ENCODE measurements around the gene TMTC1.
"Not testable (repeated sequence)": the region's sequence is repeated elsewhere in the genome, so short reads cannot be mapped to it uniquely, and the experiment has no call there.

Gene TMTC1

DNA sequence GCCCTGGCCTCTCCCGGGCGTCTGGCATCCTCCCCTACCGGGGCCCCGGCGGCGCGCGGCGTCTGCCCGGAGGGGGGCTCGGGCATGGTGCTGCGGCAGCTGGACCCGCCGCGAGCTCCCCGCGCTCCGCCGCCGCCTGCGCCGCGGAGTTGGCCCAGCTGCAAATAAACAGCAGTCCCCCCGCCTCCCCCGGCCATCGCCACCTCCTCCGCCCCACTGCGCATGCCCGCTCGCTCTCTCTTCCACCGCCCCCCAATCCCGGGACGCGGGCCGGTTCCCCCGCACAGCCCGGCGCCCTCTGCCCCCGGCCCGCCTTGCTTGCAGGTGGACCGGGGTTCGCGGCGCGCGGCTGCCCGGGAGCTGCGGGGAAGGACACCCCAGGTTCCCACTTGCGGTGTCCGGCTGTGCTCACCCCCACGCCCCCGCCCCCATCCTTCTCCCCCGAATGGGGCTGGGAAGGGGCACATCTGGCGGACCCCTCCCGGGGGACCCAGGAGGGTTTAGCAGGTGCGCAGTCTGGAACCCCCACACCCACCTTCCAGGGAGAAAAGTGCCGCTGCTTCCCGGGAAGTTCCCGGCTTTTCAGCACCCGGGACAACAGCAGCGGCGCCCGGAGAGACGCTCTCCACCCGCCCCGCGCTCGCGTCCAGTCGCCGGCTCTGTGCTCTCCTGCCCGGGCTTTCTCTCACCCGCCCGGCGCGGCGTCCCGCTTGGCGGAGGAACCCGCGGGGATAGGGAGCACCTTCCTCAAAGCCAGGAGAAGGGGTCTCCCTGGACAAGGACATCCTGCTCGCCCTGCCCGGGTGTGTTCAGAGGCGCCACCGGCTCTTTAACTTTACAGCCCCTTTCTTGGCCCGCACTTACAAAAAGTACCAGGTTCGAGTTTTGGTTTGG, at the start of gene TMTC1:
Gene TMTC1, minus strand, starts transcription at position 170 of the 894 bp plus-strand sequence. CDS start 191 bp downstream, outside the sequence.
- DNase-seq (ENCODE audit: low read depth), result no peak

DNA sequence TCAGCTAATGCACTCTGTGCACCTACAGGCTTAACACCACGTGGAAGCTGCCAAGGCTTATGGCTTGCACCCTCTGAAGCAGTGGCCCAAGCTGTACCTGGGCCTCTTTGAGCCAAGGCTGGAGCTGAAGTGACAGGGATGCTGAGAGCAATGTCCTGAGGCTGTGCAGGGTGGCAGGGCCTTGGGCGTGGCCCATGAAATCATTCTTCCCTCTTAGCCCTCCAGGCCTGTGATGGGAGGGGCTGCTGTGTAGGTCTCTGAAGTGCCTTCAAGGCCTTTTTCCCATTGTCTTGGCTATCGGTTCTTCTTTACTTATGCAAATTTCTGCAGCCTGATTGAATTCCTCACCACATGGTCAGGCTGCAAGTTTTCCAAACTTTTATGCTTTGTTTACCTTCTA, 47.4 kb upstream of the TMTC1 start:
- no peak for DNase-seq (ENCODE audit: low read depth)

DNA sequence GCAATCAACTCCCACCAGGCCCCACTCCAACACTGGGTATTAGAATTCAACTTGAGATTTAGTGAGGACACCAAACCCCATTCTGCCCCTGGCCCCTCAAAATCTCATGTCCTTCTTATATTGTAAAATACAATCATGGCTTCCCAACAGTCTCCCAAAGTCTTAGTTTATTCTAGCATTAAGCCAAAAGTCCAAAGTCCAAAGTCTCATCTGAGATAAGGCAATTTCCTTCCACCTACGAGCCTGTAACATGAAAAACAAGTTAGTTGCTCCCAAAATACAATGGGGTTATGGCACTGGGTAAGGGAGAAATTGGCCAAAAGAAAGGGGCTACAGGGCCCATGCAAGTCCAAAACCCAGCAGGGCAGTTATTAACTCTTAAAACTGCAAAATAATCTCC, 46.6 kb upstream of the TMTC1 start:
- no peak for DNase-seq (ENCODE audit: low read depth)

DNA sequence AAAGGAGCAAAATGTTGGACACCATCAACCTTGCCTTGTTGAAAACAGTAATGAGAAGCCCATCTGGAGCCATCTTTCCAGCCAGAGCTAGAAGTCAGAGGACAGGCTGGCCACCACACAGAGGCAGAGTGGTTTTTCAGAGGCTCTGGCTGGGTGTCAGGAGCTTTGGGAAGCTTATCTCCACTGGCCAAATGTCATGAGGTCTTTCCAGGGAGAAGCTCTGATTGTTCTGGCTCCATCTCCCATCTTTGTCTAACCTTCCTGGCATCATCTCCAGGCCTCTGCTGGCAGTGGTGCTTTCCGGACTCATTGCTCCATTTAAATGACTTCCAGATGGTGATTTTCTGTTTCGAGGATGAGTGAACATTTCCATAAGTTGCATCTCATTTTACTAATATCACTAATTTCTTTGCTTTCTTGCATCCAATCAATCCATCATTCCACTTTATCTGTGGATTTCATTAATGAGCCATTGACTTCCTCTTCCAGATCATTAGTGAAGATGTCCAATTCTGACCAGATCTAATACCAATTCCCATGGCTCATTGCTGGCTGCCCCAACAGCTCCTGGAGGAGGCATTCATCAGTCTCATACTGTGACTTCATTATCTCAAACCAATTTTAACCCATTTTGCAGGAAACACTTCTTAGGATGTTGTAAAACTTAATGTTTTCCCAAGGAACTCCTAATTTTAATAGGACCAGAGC, 35.3 kb upstream of the TMTC1 start:
- no peak for DNase-seq (ENCODE audit: low read depth)

DNA sequence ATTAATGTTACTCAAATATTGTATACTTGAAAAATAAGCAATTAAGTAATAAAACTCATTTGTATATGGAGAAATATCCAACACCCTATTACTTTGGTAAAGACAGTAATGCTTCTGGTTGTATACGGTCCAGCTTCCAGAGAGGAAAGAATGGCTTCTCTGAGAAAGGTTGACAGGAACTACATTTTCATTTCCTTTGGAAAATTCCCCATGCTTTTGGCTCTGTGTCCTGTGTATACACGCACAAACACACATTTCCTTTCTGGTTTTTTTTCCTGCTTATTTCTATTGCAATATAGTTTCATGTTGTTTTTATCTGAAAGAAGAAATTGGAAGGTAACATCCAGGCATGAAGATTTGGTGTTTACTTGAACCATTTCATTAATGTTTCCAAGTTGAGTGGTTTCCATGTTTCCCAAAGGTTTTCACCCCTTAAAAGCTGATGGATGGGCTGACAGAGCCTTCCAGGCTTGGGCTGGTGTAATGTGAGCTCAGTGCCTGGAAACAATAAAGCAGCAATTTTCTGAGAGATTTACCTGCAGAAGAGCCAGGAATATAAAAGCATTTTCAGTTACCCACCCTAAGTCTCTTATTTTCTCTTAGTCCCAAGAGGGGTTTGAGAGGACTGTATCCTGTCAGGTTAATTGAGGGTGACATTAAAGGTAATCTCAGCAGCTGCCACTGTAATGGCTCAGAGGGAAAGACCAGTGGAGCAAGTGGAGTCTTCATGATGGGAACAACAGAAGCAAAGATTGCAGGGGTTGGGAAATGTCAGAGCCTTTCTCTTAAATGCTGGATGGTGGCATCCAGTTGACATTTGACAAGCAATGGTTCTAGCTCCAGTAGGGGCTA, 33.4 kb upstream of the TMTC1 start:
- no peak for DNase-seq (ENCODE audit: low read depth)

DNA sequence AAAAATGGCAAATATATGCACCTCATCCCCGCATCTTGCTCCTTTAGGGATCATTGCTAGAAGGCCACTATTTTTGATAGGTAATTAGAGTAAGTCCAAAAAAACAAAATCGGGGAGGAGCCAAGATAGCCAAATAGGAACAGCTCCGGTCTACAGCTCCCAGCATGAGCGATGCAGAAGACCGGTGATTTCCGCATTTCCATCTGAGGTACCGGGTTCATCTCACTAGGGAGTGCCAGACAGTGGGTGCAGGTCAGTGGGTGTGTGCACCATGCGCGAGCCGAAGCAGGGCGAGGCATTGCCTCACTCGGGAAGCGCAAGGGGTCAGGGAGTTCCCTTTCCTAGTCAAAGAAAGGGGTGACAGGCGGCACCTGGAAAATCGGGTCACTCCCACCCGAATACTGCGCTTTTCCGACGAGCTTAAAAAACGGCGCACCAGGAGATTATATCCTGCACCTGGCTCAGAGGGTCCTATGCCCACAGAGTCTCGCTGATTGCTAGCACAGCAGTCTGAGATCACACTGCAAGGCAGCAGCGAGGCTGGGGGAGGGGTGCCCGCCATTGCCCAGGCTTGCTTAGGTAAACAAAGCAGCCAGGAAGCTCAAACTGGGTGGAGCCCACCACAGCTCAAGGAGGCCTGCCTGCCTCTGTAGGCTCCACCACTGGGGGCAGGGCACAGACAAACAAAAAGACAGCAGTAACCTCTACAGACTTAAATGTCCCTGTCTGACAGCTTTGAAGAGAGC, 26.0 kb upstream of the TMTC1 start:
- not testable (repeated sequence) for DNase-seq (ENCODE audit: low read depth)

DNA sequence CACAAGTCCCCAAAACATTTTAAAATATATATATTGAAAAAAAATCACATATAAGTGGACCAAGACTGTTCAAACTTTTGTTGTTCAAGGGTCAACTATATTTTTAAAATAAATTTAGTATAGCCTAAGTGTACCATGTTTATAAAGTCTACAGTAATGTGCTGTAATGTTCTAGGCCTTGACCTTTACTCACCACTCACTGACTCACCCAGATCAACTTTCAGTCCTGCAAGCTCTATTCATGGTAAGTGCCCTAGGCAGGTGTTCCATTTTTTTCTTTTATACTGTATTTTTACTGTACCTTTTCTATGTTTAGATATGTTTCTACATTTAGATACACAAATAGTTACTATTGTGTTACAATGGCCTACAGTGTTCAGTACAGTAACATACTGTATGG, 23.4 kb upstream of the TMTC1 start:
- no peak for DNase-seq (ENCODE audit: low read depth)

DNA sequence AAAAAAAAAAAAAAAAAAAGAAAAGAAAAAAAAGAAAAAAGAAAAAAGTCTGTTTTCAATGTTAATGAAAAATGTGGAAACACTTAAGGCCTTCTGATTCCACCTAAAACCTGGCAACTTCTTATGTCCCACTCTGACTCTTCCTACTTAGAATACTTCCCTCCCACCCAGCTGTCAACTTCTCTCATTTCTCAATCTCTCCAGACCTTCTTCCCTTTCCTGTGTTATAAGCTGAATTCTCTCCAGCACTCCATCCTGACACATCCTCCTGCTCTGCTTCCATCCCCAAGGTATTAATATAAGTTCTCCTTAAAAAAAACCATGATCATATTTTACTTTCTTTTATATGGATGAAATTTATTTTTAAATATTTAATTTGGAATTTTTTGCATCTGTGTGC, 20.3 kb upstream of the TMTC1 start:
- DNase-seq (ENCODE audit: low read depth), result no peak

DNA sequence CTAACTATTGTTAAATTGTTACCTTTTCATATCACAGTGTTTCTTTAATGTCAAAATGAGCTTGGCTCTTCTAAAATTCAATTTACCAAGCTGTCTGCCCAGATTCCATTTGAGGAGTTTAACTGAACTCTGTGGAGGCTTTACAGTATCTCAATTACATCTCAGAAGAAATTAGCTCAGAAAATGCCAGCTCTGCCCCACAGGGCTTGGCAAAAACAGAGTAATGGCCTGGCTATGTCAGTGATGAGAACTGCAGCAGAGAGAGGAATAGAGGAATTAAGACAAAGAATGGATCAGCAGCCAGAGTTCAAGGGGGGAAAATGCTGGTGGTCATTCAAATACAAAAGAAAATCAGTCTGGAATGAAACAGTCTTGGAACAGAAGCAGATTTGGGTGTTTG, 15.8 kb upstream of the TMTC1 start:
- no peak for DNase-seq (ENCODE audit: low read depth)

DNA sequence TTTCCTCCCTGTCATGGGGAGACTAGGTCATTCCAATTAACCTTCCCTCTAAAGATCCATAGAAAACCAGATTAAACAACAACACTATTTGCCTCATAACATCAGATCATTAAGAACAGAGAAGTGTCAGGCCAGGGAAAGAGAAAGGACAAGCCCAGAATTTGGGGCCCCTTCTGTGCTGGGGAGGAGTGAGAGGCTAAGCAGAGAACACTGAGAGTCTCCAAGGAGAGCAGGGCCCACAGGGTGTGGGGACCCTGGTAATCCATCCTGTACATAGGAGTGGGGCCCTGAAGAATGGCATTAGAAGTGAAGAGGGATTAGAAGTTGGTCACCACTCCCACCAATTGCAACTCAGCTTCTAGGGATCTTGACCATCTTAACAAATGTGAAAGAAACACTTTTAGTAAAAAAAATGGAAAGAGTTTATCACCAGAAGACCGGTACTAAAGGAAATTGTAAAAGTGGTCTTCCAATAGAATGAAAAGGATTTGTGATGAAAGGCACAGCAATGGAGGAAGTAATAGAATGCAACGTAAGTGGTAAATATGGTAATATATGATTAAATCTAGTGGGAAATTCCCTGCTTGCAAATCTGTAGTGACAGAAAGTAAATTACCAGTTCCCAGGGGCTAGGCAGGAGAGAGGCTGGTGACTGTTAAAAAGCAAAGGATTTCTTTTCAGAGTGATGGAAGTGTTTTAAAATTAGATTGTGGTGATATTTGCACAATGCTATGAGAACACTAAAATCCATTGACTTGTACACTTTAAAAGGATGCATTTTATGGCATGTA, 14.0 kb upstream of the TMTC1 start:
- no peak for DNase-seq (ENCODE audit: low read depth)

DNA sequence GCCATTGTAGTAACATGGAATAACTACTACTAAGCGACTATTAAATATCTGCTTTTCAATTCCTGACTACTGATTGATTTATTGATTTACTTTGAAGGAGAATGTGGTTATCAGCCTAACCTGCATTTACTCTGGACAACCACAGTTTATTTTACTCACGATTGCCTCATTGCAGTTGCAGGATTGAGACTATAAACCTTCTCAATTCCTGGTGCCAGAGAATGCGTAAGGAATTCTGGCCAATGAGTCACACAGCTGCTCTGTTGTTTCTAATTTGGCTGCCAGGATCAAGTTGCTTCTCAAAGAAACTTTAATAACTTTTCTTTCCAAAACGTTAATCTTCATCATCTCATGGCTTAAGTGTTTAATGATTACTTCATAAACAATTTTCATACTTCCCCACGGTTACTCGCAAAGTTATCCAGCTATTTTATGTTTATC, 13.1 kb upstream of the TMTC1 start:
- DNase-seq (ENCODE audit: low read depth), result no peak

DNA sequence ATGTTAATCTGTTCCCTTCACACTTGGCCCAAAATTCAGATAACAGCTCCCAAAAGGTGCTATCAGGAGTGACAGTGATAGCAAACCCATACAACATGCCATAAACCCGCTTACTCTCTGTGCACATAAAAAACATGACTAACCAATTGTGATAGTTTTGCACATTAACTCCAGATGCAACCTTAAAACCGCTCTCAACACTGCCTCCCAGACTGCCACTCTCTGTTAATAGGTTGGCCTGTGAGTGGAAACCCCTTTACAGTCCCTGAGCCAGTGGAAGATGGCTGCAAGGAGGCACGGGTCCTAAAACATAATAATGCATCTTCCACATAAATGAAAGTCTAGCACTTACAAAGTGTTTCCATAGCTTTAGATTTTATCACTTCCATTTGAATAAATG, 12.0 kb upstream of the TMTC1 start:
- no peak for DNase-seq (ENCODE audit: low read depth)

DNA sequence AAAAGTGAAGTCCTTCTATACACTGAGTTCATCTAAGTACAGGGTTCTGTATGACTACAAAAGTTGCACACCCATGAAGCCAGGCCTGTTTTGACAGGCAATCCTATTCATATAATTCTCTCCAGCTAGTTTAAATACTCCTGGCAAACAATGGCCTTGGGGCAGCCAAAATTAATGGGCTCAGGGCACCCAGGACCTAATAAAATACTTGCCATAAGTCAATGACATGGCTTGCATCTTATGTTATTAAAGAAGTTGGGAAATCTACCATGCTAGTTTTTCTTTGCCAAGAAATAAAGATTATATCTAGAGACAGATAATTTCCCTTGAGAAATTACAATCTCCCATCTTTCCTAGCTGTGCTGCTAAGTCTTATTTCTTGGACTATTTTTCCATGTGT, 11.1 kb upstream of the TMTC1 start:
- no peak for DNase-seq (ENCODE audit: low read depth)

DNA sequence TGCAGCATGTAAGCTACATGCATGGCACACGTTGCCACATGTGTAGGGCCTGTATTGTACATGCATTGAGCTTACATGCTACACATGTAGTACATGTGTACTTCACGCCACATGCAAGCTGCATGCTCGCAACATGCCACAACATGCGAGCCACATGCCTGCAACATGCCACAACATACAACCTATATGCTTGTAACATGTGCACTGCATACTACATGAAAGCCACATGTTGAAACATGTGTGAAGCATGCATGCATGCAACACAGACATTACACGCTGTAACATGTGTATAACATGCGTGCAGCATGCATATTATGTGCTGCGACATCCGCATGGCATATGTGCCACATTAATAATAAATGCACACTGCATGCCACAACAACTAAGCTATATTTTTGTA, 9.1 kb upstream of the TMTC1 start:
- DNase-seq (ENCODE audit: low read depth), result no peak

DNA sequence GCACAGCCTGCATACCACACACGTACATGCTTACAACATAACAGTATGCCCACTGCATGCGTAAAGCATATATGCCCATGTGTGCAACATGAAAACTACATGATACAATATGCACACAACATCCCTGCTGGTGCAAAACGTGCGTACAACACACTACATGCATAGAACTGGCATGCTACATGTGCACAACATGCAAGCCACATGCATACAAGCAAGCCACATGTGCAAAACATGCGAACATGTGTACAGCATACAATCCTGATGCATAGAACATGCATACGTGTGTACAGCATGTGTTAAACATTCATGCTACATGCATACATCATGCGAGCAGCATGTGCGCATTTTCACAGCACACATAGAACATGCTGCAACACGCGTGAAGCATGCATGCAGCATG, 8.4 kb upstream of the TMTC1 start:
- no peak for DNase-seq (ENCODE audit: low read depth)

DNA sequence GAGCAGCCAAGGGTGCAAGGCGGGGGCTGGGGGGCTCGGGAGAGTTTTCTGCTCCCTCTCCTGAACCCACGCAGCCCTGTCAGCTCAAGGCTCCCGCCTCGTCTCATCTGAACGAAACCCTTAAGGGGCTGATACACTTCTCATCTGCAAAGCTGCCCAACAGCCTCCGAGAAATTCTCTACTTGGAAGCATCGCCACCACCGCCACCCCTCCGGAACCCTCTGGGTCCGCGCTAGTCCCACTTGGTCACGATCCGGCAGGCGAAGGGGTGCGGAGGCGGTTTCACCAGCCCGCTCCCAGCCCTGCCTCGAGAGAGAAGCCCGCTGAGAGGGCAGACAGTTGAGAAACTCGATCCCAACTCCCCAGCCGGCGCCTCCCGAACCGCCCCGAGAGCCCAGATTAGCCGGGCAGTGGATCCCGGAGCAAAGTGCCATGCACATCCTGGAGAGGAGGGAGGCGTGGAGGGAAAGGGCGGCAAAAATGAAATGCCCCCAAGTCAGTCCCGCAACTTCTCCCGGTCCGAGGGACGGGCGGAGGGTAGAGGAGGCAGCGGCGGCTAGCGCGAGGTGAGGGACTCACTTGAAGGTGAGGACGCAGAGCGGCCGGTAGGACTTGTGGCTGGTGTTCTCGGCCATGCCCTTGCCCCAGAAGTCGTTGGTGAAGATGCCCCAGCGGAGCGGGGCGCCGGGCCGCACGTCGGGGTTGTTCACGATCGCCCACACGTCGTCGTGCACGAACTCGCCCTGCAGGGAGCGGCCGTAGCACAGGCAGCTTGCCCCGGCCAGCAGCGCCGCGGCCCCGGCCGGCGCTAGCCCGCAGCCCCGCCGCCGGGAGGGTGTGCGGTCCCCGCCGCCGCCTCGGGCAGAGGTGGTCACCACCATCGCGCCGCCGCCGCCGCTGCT, 620 bp downstream of the TMTC1 start:
- DNase-seq (ENCODE audit: low read depth), result no peak

DNA sequence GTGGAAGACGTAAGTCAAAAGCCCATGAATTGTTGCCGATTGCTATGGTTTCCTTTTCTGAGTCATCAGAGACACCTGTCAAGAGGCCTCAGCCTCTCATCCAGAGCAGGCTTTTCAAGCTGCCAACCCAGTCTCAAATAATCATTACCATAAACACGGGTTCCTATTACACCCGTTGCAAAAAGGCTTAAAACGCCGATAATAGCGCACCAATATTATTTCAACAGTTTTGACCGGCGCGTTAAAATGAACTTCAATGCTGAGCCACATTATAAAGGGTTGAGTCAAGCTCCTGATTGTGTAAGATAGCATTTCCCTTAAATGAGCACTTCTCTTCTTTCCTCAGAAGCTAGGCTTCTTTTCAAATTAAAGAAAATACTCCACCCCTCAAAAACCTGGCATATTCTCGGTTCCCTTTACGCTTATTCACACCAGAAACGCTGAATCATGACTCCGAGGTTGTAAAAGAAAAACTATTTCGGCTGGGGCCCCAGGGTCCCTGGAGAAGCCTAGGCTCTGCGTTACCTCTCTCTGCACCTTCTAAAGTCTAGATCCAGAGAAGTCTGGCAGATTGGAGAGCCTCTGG, 1.4 kb downstream of the TMTC1 start:
- no peak for DNase-seq (ENCODE audit: low read depth)

DNA sequence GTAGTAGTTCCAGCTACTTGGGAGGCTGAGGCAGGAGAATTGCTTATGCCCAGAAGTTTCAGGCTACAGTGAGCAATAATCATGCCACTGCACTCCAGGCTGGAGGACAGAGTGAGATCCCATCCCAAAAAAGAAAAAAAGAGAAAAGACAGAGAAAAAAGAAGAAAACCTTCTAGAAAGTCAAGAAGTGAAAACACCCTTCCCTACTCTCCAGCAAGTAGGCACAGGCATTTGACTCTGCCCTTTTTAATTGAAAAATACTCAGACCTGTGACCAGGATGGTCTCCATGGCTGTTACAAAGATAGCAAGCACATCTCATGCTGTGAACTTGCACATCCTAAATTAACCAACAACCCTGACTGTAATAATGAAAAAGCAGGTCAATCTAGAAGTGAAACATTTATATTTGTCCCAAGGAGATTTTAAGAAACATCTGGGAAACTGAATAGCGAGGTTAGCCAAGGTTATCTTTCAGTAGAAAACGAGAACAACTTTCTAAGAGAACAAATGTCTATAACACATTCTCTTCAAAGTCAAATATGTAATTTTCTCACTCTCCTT, 2.0 kb downstream of the TMTC1 start:
- DNase-seq (ENCODE audit: low read depth), result no peak

DNA sequence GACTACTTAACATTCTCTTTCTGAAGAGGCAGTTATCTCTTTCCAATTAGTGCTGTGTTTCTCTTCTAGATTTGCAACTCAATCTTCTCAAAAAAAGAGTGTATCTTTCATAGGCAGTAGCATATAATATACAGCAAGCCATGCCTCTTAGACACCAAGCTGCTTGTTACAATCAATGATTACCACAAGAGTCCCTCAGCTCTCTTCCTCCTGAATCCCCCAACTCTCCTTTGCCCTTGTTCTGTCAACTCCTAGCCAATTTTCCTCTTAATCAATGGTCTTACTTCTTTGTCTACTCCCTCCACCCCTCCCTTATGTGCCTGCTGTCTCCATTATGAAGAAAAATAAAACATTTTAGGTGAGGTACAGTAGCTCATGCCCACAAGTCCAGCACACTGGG, 2.6 kb downstream of the TMTC1 start:
- no peak for DNase-seq (ENCODE audit: low read depth)
